Inferior parietal cortex (tissue), 1 donor: Measurements from ENCODE around the gene NADSYN1.

Source experiments
- DNase-seq: peaks from one replicate; pipeline ENCODE4 v3.0.0-alpha.2; 2016; ENCODE audit errors: extremely low spot score

The NADSYN1 gene

GRCh38 chr11:71548716-71549151 is 95.7 kb downstream of the NADSYN1 start:
- DNase-seq = no peak
